22Rv1 (cell line): Measurements from ENCODE around the gene KCNIP1.

Source experiments
- H3K27ac ChIP-seq: fragments of 450-650 bp; 2 replicates; pipeline ENCODE4 v1.5.1; 2017
- CTCF ChIP-seq: fragments of 450-650 bp; IDR thresholded peaks from 2 replicates; pipeline ENCODE4 v1.5.1; 2017; ENCODE audit warnings: mild to moderate bottlenecking
- ZFX ChIP-seq: fragments of 450-650 bp; IDR thresholded peaks from 2 replicates; pipeline ENCODE4 v1.6.1; 2017; ENCODE audit warnings: antibody characterized with exemption, borderline replicate concordance

Gene KCNIP1

DNA sequence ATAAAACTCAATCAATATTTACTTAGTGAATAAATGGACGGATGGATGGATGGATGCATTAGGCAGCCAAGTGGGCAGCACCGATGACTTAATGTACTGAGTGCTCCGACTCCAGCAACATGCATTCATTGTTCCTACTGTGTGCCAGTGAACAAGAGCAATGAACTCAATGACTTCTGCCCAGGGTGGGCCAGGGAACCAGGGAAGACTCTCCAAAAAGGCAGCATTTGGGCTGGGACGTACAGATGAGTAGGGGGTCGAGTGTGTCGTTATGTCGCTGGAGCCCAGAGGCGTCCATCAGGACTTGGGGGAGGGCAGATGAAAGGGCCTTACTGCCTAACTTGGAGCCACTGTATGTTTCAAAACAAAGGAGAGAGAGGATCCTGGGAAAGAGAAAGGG is 126.4 kb downstream of the KCNIP1 start:
- TF ChIP-seq CTCF, result no peak
- TF ChIP-seq ZFX, result no peak
- no peak overlapping the region for H3K27ac ChIP-seq

- no peak overlapping the region for H3K27ac ChIP-seq
- TF ChIP-seq CTCF, result no peak
- no peak for TF ChIP-seq ZFX
These were observed 126.9 kb downstream of the KCNIP1 start for GRCh38 chr5:170630711-170631141.

DNA sequence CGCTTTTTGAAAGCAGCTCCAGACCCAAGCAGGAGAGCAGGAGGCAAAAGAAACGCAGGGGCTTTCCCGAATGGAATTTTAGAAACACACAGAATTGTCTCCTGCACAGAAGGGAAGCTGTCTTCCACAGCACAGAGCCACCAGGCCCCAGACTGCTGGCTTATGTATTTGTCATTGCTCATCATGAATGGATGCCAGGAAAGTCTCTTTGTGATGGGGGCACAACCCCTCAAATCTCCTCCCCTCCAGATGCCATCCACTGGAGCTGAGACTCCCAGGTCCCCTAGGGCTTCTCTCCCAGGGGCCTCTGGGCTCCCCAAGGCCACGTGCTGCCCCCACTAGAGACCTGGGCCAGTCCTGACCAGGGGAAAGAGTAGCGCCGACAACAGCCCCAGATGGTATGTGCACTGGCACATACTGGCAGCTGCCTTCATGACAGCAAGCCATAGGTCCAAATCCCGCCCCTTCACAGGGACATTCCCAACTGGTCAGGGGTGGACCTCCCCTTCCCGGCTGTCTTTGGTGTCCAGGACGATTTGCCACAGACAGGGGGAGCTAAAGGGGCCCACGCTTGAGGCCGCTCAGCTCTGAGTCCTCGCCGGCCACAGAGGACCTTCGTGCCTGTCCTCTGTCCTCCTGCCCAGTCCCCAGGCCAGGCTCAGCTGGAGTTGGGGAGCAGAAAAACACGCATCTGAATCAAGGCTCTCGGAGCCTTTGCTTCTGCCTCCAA is 127.8 kb downstream of the KCNIP1 start:
- no peak for TF ChIP-seq ZFX
- H3K27ac ChIP-seq, result no peak overlapping the region

- TF ChIP-seq ZFX (no peak), CTCF (no peak)
- H3K27ac ChIP-seq, result no peak overlapping the region
These were observed 128.6 kb downstream of the KCNIP1 start for GRCh38 chr5:170632266-170632984.

DNA sequence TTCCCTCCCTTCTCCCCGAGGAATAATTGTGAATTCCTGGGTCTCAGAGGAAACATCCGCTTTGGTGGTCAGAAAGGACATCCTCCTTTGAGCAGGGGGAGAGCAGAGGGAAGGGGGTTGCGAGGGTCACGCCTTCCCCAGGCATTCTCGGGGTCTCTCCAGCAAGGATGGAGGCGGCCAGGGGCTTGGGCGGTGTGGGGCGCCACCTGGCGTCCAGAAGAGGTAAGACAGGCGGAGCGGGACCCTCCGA is 129.1 kb downstream of the KCNIP1 start:
- TF ChIP-seq ZFX (no peak), CTCF (peak; percentile 95)
- no peak overlapping the region for H3K27ac ChIP-seq

DNA sequence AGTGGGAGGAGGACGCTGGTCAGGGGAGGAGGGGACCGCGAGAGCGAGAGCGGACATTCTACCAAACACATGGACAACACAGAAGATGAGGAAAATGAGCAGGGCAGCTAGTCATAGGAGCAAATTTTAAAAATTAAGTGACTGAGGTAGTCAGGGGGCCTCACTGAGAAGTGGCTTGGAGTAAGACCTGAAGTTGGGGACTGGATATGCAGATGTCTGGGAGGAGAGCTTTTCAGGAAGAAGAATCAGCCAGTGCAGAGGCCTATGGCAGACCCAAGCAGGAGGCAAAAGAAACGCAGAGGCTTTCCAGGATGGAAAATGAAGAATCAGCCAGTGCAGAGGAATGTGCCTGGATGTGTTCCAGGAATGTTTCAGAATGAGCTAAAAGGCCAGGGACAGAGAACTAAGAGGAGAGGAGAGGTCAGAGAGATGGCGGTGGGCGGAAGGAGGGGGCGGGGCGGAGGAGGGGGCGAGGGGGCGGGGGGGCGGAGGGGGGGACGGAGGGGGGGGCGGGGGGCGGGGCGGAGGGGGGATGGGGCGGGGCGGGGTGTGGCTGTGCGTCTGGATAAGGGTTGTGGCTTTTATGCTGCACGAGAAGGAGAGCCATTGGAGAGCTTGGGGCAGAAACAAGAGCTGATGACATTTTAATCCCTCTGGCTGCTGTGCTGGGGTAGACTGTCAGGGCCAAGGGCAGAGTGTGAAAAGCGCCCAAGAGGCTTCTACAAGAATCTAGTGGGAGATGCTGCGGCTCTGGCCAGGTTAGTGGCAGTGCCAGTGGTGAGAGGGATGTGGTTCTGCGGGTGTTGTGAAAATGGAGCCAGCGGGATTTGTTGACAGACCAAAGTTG is 129.6 kb downstream of the KCNIP1 start:
- TF ChIP-seq ZFX (no peak), CTCF (peak; percentile 56)
- no peak overlapping the region for H3K27ac ChIP-seq

DNA sequence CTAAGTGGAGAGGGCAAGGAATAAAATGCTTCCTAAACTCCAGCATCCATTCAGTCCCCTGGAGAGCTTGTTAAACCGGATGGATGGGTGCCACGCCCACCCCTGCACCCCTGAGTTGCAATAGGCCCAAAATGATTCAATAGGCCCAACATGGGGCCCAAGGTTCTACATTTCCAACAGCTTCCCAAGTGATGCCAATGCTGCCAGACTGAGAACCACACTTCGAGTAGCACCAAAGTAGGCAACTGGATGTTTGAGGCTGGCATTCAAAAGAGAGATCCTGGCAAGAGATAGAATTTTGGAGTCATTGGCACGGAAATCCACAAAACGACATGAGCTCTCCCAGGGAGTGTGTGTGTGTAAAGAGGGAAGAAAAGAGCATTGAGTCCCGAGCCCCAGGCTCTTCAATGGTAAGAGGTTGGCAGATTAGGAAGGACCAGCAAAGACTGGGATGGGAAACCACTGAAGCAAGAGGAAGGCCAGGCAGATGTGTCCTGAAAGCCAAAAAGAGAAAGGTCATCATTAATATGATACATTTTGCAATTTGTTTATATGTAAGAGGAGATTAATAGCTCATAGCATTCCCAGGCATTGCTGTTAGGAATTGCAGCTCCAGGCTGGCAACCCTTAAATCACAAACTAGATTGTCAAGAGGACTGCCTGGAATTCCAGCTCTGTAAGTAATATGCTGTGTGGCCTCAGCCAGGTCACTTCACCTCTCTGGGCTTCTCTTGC is 130.6 kb downstream of the KCNIP1 start:
- TF ChIP-seq CTCF (no peak), ZFX (no peak)
- H3K27ac ChIP-seq, result no peak overlapping the region
